ENCODE measurements around the gene FAM120AOS. TPM values are rescaled to one million over a fixed set of nuclear protein-coding genes. Genes with fewer than 3 reads are reported as not detected.

Gene FAM120AOS
- polyA plus RNA-seq, 2 of the 4 experiments (the other 2 are of a cell fraction), result 37.1 to 85.3 TPM

DNA sequence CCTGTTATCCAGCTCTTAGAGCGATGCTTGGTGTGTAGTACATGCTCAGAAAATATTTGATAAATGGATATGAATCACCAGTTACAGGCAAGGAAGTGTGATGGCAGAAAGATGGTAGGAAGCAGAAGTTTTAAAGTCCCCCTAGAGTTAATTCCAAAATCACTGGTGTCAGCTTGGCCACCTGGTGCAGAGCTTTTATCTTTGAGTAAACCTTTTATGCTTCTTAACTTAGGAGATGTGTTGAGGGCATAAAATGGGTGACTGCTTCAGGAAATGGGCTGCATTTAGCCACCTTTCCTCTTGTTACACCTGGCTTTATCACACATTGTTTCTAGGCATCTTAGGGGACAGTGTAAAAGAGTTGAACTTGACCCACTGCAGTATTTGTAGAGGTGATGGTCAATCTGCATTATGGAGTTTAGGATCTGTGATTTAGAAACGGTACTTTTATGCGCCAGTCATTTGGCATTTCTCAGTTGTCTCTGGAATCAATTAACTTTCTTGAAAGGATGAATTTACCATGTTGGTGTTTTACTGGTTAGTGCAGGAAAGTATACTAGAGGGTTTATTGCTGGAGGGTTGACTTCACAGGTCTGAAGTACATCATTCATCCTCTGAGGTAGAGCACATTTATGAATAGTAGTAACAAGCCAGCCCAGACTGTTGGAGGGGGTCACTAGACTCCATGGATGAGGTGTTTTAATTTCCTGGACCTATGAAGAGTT lies 7.5 kb upstream of the FAM120AOS start:
- peaks cover 82% of the 10 kb centered on the region for H3K4me1 ChIP-seq

DNA sequence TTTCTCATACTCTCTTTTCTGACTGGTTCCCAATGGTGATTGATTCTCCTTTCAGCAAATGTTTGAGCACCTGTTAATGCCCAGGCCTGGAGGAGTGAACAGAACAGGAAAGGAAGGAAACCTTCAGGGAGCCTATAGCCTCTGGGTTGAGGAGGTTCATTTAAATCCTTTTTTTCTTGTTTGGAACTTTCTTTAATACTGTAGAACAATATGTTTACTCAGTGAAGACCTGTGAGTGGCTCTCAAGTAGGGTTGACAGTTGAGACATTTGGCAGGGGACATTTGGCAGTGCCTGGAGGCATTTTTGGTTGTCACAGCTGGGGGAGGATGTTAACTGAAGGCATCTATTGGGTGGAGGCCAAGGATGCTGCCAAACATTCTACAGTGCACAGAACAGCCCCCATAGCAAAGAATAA lies 6.1 kb upstream of the FAM120AOS start:
- Histone ChIP-seq H3K9me3 (no peaks in the 10 kb centered on the region), H3K27ac (no peak overlapping the region), H3K4me3 (no peak overlapping the region), H3K4me2 (peak overlapping the region; percentile 27; the same call in 2 of the 3 replicates), H3K4me1 (peaks cover 81% of the 10 kb centered on the region)
- FAIRE-seq, result no peak
- POLR2A ChIA-PET, result no interaction called here
- TF ChIP-seq, protein P1, sequence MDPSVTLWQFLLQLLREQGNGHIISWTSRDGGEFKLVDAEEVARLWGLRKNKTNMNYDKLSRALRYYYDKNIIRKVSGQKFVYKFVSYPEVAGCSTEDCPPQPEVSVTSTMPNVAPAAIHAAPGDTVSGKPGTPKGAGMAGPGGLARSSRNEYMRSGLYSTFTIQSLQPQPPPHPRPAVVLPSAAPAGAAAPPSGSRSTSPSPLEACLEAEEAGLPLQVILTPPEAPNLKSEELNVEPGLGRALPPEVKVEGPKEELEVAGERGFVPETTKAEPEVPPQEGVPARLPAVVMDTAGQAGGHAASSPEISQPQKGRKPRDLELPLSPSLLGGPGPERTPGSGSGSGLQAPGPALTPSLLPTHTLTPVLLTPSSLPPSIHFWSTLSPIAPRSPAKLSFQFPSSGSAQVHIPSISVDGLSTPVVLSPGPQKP (IDR thresholded peaks at IDR 0.05; ENCODE audit: low read depth, low read length), result no peak
- TF ChIP-seq SREBF2 (IDR thresholded peaks at IDR 0.05) (no peak), CHD4 (IDR thresholded peaks at IDR 0.05; ENCODE audit: borderline replicate concordance) (no peak), KDM5A (IDR thresholded peaks at IDR 0.05) (no peak), TFCP2L1 (CRISPR knock-in tag; IDR thresholded peaks at IDR 0.05) (no peak)
- TF ChIP-seq, protein P2, sequence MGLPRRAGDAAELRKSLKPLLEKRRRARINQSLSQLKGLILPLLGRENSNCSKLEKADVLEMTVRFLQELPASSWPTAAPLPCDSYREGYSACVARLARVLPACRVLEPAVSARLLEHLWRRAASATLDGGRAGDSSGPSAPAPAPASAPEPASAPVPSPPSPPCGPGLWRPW (IDR thresholded peaks at IDR 0.05), result no peak
- TF ChIP-seq, protein P3, sequence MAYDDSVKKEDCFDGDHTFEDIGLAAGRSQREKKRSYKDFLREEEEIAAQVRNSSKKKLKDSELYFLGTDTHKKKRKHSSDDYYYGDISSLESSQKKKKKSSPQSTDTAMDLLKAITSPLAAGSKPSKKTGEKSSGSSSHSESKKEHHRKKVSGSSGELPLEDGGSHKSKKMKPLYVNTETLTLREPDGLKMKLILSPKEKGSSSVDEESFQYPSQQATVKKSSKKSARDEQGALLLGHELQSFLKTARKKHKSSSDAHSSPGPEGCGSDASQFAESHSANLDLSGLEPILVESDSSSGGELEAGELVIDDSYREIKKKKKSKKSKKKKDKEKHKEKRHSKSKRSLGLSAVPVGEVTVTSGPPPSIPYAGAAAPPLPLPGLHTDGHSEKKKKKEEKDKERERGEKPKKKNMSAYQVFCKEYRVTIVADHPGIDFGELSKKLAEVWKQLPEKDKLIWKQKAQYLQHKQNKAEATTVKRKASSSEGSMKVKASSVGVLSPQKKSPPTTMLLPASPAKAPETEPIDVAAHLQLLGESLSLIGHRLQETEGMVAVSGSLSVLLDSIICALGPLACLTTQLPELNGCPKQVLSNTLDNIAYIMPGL (CRISPR knock-in tag; IDR thresholded peaks at IDR 0.05; ENCODE audit: borderline replicate concordance), result no peak
- no peak for DNase-seq (ENCODE audit: low read depth in 1 of 2, low spot score in 1 of 2)
- no peak for ATAC-seq
- CTCF ChIA-PET, result interaction anchor here (1.1 kb wide), 1 partner anchor 29 kb away, joined by 3 read pairs; no protein-coding TSS in a partner anchor

More for the DNA sequence above, 7.5 kb upstream of the FAM120AOS start:
- Histone ChIP-seq H3K9me3 (no peaks in the 10 kb centered on the region), H3K4me3 (no peak overlapping the region), H3K4me2 (peak overlapping the region; percentile 11; the same call in 1 of the 3 replicates), H3K27ac (peak overlapping the region in 1 of 2 experiments; percentile 46; a peak in 3 of 6 replicates)
- no peak; a peak in 1 of 6 replicates for ATAC-seq
- ChIA-PET CTCF (interaction anchor here (1.1 to 1.5 kb wide), 2 partner anchors 28 to 106 kb away, joined by 3 to 5 read pairs; no protein-coding TSS in a partner anchor), POLR2A (no interaction called here)
- no peak for FAIRE-seq
- TF ChIP-seq CBX8 (IDR thresholded peaks at IDR 0.05) (no peak), NFE2L2 (conservative IDR thresholded peaks at IDR 0.05; ENCODE audit: low read length) (no peak), KDM5A (IDR thresholded peaks at IDR 0.05) (no peak)
- TF ChIP-seq, protein P2 (IDR thresholded peaks at IDR 0.05), result no peak
- TF ChIP-seq, protein P4, sequence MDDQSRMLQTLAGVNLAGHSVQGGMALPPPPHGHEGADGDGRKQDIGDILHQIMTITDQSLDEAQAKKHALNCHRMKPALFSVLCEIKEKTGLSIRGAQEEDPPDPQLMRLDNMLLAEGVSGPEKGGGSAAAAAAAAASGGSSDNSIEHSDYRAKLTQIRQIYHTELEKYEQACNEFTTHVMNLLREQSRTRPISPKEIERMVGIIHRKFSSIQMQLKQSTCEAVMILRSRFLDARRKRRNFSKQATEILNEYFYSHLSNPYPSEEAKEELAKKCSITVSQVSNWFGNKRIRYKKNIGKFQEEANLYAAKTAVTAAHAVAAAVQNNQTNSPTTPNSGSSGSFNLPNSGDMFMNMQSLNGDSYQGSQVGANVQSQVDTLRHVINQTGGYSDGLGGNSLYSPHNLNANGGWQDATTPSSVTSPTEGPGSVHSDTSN (IDR thresholded peaks at IDR 0.05), result no peak
- DNase-seq (ENCODE audit: low read depth in 1 of 2, low spot score in 1 of 2), result no peak
- WGBS (ENCODE audit: missing lambda C conversion rate), result 87% methylated on average over 3 of the region's 3 CpGs

DNA sequence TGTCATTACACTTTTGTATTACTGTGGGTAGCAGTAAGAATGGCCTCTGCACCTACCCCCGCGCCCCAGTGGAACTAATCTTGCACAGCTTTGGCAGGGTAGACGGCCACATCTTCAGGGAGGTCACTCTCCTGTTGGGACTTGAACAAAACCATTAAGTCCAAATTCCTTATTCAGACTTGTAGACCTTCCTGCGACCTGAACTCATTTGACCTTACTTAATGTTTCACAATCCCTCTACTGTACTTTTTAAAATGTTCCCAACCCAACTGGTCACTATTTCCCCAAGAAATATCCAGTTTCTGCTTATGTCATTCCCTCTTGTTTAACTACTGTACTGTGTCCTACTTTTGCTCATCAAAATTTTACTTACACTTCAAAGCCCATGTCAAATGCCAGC lies 5.3 kb upstream of the FAM120AOS start:
- H3K27ac ChIP-seq, result no peak overlapping the region
- TF ChIP-seq, protein P5, sequence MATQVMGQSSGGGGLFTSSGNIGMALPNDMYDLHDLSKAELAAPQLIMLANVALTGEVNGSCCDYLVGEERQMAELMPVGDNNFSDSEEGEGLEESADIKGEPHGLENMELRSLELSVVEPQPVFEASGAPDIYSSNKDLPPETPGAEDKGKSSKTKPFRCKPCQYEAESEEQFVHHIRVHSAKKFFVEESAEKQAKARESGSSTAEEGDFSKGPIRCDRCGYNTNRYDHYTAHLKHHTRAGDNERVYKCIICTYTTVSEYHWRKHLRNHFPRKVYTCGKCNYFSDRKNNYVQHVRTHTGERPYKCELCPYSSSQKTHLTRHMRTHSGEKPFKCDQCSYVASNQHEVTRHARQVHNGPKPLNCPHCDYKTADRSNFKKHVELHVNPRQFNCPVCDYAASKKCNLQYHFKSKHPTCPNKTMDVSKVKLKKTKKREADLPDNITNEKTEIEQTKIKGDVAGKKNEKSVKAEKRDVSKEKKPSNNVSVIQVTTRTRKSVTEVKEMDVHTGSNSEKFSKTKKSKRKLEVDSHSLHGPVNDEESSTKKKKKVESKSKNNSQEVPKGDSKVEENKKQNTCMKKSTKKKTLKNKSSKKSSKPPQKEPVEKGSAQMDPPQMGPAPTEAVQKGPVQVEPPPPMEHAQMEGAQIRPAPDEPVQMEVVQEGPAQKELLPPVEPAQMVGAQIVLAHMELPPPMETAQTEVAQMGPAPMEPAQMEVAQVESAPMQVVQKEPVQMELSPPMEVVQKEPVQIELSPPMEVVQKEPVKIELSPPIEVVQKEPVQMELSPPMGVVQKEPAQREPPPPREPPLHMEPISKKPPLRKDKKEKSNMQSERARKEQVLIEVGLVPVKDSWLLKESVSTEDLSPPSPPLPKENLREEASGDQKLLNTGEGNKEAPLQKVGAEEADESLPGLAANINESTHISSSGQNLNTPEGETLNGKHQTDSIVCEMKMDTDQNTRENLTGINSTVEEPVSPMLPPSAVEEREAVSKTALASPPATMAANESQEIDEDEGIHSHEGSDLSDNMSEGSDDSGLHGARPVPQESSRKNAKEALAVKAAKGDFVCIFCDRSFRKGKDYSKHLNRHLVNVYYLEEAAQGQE (IDR thresholded peaks at IDR 0.05), result no peak
- H3K4me1 ChIP-seq, result peaks cover 79% of the 10 kb centered on the region
- ATAC-seq (no peak), FAIRE-seq (no peak), DNase-seq (ENCODE audit: low read depth in 1 of 2, low spot score in 1 of 2) (no peak)
- WGBS (ENCODE audit: missing lambda C conversion rate), result 80% methylated on average over 4 of the region's 4 CpGs
- H3K9me3 ChIP-seq, result no peaks in the 10 kb centered on the region
- POLR2A ChIA-PET, result no interaction called here
- peak overlapping the region; percentile 27 for H3K4me2 ChIP-seq
- CTCF ChIA-PET, result no interaction called here
- H3K4me3 ChIP-seq, result no peak overlapping the region
